ENCODE data around the gene CYTL1. TPM values are rescaled to one million over a fixed set of nuclear protein-coding genes. Genes with fewer than 3 reads are reported as not detected.

Gene CYTL1
- polyA plus RNA-seq, 2 of the 4 experiments (the other 2 are of a cell fraction): not detected

- Histone ChIP-seq H3K4me1 (no peaks in the 10 kb centered on the region), H3K9me3 (no peaks in the 10 kb centered on the region), H3K4me3 (no peak overlapping the region), H3K4me2 (no peak overlapping the region), H3K27ac (no peak overlapping the region)
- ATAC-seq (no peak), DNase-seq (ENCODE audit: low read depth in 1 of 2, low spot score in 1 of 2) (no peak), FAIRE-seq (no peak)
- CTCF ChIA-PET: no interaction called here
- TF ChIP-seq KDM5A (IDR thresholded peaks at IDR 0.05) (no peak), ZFP36 (IDR thresholded peaks at IDR 0.05; ENCODE audit: borderline replicate concordance, partially characterized antibody) (no peak), USF2 (IDR thresholded peaks at IDR 0.05) (no peak), RFX5 (IDR thresholded peaks at IDR 0.05) (no peak), ZC3H11A (IDR thresholded peaks at IDR 0.05) (no peak), ZNF302 (CRISPR knock-in tag; IDR thresholded peaks at IDR 0.05) (no peak), POLR2AphosphoS2 (conservative IDR thresholded peaks at IDR 0.05; ENCODE audit: low read length) (no peak), TFCP2L1 (CRISPR knock-in tag; IDR thresholded peaks at IDR 0.05) (no peak), NFE2L2 (conservative IDR thresholded peaks at IDR 0.05; ENCODE audit: low read length) (no peak), E2F6 (IDR thresholded peaks at IDR 0.05; ENCODE audit: borderline replicate concordance, low read depth) (no peak), TP53 (CRISPR knock-in tag; IDR thresholded peaks at IDR 0.05) (no peak), NPAS2 (CRISPR knock-in tag; IDR thresholded peaks at IDR 0.05; ENCODE audit: borderline replicate concordance) (no peak), MAFK (IDR thresholded peaks at IDR 0.05; ENCODE audit: partially characterized antibody) (no peak)
- TF ChIP-seq, protein P1, sequence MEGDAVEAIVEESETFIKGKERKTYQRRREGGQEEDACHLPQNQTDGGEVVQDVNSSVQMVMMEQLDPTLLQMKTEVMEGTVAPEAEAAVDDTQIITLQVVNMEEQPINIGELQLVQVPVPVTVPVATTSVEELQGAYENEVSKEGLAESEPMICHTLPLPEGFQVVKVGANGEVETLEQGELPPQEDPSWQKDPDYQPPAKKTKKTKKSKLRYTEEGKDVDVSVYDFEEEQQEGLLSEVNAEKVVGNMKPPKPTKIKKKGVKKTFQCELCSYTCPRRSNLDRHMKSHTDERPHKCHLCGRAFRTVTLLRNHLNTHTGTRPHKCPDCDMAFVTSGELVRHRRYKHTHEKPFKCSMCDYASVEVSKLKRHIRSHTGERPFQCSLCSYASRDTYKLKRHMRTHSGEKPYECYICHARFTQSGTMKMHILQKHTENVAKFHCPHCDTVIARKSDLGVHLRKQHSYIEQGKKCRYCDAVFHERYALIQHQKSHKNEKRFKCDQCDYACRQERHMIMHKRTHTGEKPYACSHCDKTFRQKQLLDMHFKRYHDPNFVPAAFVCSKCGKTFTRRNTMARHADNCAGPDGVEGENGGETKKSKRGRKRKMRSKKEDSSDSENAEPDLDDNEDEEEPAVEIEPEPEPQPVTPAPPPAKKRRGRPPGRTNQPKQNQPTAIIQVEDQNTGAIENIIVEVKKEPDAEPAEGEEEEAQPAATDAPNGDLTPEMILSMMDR (IDR thresholded peaks at IDR 0.05): no peak
- TF ChIP-seq, protein P2, sequence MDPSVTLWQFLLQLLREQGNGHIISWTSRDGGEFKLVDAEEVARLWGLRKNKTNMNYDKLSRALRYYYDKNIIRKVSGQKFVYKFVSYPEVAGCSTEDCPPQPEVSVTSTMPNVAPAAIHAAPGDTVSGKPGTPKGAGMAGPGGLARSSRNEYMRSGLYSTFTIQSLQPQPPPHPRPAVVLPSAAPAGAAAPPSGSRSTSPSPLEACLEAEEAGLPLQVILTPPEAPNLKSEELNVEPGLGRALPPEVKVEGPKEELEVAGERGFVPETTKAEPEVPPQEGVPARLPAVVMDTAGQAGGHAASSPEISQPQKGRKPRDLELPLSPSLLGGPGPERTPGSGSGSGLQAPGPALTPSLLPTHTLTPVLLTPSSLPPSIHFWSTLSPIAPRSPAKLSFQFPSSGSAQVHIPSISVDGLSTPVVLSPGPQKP (IDR thresholded peaks at IDR 0.05; ENCODE audit: low read depth, low read length): no peak
- POLR2A ChIA-PET: no interaction called here
- 81% methylated on average over 8 of the region's 8 CpGs for WGBS (ENCODE audit: missing lambda C conversion rate)
Measured at GRCh38 chr4:5029447-5029846, 10.2 kb upstream of the CYTL1 start.

- ChIA-PET POLR2A (no interaction called here), CTCF (interaction anchor here (0.6 to 1.6 kb wide), 2 partner anchors 10 to 761 kb away, joined by 3 to 5 read pairs; partner anchors contain the start of gene CYTL1)
- WGBS (ENCODE audit: missing lambda C conversion rate): 31% methylated on average over 2 of the region's 2 CpGs
- Histone ChIP-seq H3K27ac (no peak overlapping the region), H3K4me2 (no peak overlapping the region), H3K4me1 (no peaks in the 10 kb centered on the region), H3K4me3 (no peak overlapping the region), H3K9me3 (no peaks in the 10 kb centered on the region)
- ATAC-seq (no peak), FAIRE-seq (no peak), DNase-seq (ENCODE audit: low read depth in 1 of 2, low spot score in 1 of 2) (no peak)
- TF ChIP-seq CEBPB (IDR thresholded peaks at IDR 0.05) (no peak), RNF2 (IDR thresholded peaks at IDR 0.05; ENCODE audit: borderline replicate concordance, low read depth) (no peak), MYC (IDR thresholded peaks at IDR 0.05; ENCODE audit: borderline replicate concordance, low read length) (no peak), ZSCAN20 (CRISPR knock-in tag; IDR thresholded peaks at IDR 0.05) (no peak), HDAC2 (IDR thresholded peaks at IDR 0.05) (no peak), JUN (IDR thresholded peaks at IDR 0.05) (no peak), BHLHE40 (IDR thresholded peaks at IDR 0.05; ENCODE audit: low read depth, low read length) (no peak), MAX (IDR thresholded peaks at IDR 0.05) (no peak), NR3C1 (IDR thresholded peaks at IDR 0.05) (no peak), RAD21 (conservative IDR thresholded peaks at IDR 0.05 in 1 of 2, IDR thresholded peaks at IDR 0.05 in 1 of 2) (no peak), HES2 (IDR thresholded peaks at IDR 0.05) (no peak), TFCP2L1 (CRISPR knock-in tag; IDR thresholded peaks at IDR 0.05) (no peak), ZNF302 (CRISPR knock-in tag; IDR thresholded peaks at IDR 0.05) (no peak), RARB (CRISPR knock-in tag; IDR thresholded peaks at IDR 0.05) (no peak), TP53 (CRISPR knock-in tag; IDR thresholded peaks at IDR 0.05) (no peak), NFE2L2 (conservative IDR thresholded peaks at IDR 0.05; ENCODE audit: low read length) (no peak), NPAS2 (CRISPR knock-in tag; IDR thresholded peaks at IDR 0.05; ENCODE audit: borderline replicate concordance) (no peak), PHF8 (IDR thresholded peaks at IDR 0.05; ENCODE audit: borderline replicate concordance, low read depth) (no peak), CBX8 (IDR thresholded peaks at IDR 0.05) (no peak), KDM5A (IDR thresholded peaks at IDR 0.05) (no peak)
Measured at GRCh38 chr4:5028480-5028879, 9.2 kb upstream of the CYTL1 start.
